ENCODE data around the gene CDK14. TPM values are rescaled to one million over a fixed set of nuclear protein-coding genes. Genes with fewer than 3 reads are reported as not detected.

Gene CDK14
- total RNA-seq, 1 experiment from 2014 or later = 57.9 TPM

DNA sequence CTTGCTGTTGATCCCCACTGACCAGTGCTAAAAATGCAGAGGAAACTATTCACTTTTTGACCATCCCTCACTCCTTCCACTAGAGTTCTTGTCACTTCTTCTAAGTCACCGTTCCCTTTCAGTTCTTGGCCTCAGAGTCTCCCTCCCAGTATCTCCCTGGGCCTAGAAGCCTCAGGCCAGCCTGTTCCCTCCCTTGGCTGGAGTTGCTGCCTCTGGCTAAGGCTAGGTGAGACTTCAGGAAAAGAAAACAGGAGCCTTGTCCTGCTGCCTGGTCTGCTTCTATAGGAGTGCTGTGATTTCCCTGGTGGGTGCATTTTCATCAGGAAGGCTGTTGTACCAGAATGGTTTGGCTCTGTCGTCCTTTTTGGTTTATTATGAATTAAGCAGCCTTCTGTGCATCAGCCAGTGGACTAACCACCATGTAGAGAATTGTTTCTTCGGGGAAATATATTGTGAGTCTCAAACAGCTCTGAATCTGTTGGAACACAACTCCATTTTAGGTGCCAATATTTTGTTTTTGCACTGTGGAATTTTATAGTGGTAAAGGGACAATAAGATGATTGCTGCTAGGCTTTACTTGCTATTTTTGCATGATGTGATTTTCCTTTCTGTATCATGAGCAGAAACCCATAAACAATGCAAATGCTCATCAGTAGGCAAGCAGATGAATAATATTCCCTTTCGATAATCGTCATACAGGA is 434.7 kb downstream of the CDK14 start (continued):
- TF ChIP-seq RELA (CRISPR knock-in tag; IDR thresholded peaks at IDR 0.05; ENCODE audit: borderline replicate concordance) (no peak), HMGA2 (CRISPR knock-in tag; IDR thresholded peaks at IDR 0.05) (no peak), TCF7 (CRISPR knock-in tag; IDR thresholded peaks at IDR 0.05; ENCODE audit: low read depth) (no peak), SOX15 (CRISPR knock-in tag; IDR thresholded peaks at IDR 0.05) (no peak), SMAD3 (CRISPR knock-in tag; IDR thresholded peaks at IDR 0.05; ENCODE audit: borderline replicate concordance) (no peak), TEAD4 (CRISPR knock-in tag; IDR thresholded peaks at IDR 0.05) (no peak), NFYB (CRISPR knock-in tag; conservative IDR thresholded peaks at IDR 0.05; ENCODE audit: low read depth) (no peak), GRHL2 (CRISPR knock-in tag; IDR thresholded peaks at IDR 0.05; ENCODE audit: insufficient replicate concordance, severe bottlenecking) (no peak), GTF2I (CRISPR knock-in tag; conservative IDR thresholded peaks at IDR 0.05) (no peak)
- TF ChIP-seq, protein P1, sequence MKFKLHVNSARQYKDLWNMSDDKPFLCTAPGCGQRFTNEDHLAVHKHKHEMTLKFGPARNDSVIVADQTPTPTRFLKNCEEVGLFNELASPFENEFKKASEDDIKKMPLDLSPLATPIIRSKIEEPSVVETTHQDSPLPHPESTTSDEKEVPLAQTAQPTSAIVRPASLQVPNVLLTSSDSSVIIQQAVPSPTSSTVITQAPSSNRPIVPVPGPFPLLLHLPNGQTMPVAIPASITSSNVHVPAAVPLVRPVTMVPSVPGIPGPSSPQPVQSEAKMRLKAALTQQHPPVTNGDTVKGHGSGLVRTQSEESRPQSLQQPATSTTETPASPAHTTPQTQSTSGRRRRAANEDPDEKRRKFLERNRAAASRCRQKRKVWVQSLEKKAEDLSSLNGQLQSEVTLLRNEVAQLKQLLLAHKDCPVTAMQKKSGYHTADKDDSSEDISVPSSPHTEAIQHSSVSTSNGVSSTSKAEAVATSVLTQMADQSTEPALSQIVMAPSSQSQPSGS (CRISPR knock-in tag; IDR thresholded peaks at IDR 0.05; ENCODE audit: borderline replicate concordance, low read depth) = no peak
- TF ChIP-seq, protein P2, sequence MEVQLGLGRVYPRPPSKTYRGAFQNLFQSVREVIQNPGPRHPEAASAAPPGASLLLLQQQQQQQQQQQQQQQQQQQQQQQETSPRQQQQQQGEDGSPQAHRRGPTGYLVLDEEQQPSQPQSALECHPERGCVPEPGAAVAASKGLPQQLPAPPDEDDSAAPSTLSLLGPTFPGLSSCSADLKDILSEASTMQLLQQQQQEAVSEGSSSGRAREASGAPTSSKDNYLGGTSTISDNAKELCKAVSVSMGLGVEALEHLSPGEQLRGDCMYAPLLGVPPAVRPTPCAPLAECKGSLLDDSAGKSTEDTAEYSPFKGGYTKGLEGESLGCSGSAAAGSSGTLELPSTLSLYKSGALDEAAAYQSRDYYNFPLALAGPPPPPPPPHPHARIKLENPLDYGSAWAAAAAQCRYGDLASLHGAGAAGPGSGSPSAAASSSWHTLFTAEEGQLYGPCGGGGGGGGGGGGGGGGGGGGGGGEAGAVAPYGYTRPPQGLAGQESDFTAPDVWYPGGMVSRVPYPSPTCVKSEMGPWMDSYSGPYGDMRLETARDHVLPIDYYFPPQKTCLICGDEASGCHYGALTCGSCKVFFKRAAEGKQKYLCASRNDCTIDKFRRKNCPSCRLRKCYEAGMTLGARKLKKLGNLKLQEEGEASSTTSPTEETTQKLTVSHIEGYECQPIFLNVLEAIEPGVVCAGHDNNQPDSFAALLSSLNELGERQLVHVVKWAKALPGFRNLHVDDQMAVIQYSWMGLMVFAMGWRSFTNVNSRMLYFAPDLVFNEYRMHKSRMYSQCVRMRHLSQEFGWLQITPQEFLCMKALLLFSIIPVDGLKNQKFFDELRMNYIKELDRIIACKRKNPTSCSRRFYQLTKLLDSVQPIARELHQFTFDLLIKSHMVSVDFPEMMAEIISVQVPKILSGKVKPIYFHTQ (CRISPR knock-in tag; IDR thresholded peaks at IDR 0.05) = no peak

DNA sequence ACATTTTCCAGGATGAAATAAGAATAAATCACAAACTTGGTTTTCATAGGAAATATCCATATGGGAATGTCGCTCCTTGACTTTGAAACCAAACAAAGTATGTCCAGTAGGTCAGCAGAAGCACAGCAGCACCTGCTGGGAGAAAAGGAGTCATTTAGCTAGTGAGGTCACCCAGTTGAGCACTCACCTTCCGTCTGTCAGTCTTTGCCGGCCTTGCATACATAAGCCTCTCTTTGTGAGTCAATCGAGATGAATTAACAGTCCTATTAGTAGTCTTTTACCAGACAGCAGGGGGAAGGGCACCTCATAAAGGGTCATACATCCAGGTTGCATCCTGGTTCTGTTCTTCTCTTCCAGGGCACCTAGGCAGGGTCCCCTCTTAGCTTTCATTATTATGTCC is 435.6 kb downstream of the CDK14 start:
- ChIA-PET CTCF (interaction anchor here (0.6 to 3.5 kb wide), 5 partner anchors 9 to 576 kb away, joined by 3 to 35 read pairs (median 3); no protein-coding TSS in a partner anchor), POLR2A (no interaction called here)
- peak overlapping the region; percentile 42 for H3K4me3 Mint-ChIP-seq
- peaks cover 15% of the 10 kb centered on the region for H3K9me3 Mint-ChIP-seq
- peak; percentile 32 for DNase-seq (ENCODE audit: low spot score)
- peaks cover 62% of the 10 kb centered on the region for H3K4me1 Mint-ChIP-seq
- no peaks in the 10 kb centered on the region for H3K27me3 Mint-ChIP-seq (ENCODE audit: low read depth)
- H3K27ac Mint-ChIP-seq = peak overlapping the region; percentile 50
- ATAC-seq = peak; percentile 76
- TF ChIP-seq SOX15 (CRISPR knock-in tag; IDR thresholded peaks at IDR 0.05) (no peak), ETV6 (CRISPR knock-in tag; IDR thresholded peaks at IDR 0.05) (0 out of 2 replicates have a peak, but pooled peaks have one; percentile 54), ZNF219 (CRISPR knock-in tag; IDR thresholded peaks at IDR 0.05; ENCODE audit: borderline replicate concordance) (no peak), TEAD1 (CRISPR knock-in tag; IDR thresholded peaks at IDR 0.05) (peak; percentile 46; the same call in 1 of the 2 replicates), ZBTB21 (CRISPR knock-in tag; IDR thresholded peaks at IDR 0.05; ENCODE audit: borderline replicate concordance) (peak; percentile 81; the same call in 1 of the 2 replicates), SP1 (CRISPR knock-in tag; conservative IDR thresholded peaks at IDR 0.05) (no peak)
- TF ChIP-seq, protein P3, sequence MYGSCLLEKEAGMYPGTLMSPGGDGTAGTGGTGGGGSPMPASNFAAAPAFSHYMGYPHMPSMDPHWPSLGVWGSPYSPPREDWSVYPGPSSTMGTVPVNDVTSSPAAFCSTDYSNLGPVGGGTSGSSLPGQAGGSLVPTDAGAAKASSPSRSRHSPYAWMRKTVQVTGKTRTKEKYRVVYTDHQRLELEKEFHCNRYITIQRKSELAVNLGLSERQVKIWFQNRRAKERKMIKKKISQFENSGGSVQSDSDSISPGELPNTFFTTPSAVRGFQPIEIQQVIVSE (CRISPR knock-in tag; IDR thresholded peaks at IDR 0.05; ENCODE audit: borderline replicate concordance) = no peak
- TF ChIP-seq, protein P4, sequence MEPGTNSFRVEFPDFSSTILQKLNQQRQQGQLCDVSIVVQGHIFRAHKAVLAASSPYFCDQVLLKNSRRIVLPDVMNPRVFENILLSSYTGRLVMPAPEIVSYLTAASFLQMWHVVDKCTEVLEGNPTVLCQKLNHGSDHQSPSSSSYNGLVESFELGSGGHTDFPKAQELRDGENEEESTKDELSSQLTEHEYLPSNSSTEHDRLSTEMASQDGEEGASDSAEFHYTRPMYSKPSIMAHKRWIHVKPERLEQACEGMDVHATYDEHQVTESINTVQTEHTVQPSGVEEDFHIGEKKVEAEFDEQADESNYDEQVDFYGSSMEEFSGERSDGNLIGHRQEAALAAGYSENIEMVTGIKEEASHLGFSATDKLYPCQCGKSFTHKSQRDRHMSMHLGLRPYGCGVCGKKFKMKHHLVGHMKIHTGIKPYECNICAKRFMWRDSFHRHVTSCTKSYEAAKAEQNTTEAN (CRISPR knock-in tag; IDR thresholded peaks at IDR 0.05) = no peak
- peaks cover 10% of the 10 kb centered on the region for H3K36me3 Mint-ChIP-seq
